SH-SY5Y (cell line): ENCODE measurements around the gene STX3.

ENCODE experiments used
- GATA2 ChIP-seq: IDR thresholded peaks from 2 replicates; pipeline ENCODE4 v1.6.1; 2011; ENCODE audit warnings: mild to moderate bottlenecking, low read depth, low read length
- GATA3 ChIP-seq: IDR thresholded peaks from 2 replicates; pipeline ENCODE4 v1.6.1; 2011; ENCODE audit warnings: low read depth, mild to moderate bottlenecking, low read length, moderate library complexity

Gene STX3

DNA sequence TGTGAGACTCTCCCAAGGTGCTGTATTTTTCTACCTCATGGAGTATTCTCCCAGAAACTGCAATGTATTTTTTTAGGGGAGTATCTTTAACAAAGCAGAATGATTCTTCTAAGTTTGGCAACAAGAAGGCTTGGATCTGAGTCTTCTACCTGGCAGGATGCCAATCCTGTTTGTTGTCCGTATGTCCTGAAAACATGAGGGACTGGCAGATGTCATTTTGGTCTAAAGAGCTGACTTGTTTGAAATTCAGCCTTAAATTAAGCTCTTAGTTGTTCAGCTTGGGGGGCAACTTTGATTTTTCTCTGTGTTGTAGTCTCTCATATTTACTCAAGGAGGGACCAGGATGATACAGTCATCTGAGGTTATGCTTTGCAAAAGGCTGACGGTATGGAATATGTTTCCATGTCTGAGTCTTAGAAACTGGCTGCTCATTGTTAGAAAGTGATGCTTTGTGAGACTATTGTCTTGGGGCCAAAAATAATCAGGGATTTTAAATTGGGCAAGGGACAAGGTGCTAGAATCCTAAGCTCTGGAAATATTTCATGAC, 46.1 kb downstream of the STX3 start:
- no peak for TF ChIP-seq GATA2
- no peak for TF ChIP-seq GATA3

DNA sequence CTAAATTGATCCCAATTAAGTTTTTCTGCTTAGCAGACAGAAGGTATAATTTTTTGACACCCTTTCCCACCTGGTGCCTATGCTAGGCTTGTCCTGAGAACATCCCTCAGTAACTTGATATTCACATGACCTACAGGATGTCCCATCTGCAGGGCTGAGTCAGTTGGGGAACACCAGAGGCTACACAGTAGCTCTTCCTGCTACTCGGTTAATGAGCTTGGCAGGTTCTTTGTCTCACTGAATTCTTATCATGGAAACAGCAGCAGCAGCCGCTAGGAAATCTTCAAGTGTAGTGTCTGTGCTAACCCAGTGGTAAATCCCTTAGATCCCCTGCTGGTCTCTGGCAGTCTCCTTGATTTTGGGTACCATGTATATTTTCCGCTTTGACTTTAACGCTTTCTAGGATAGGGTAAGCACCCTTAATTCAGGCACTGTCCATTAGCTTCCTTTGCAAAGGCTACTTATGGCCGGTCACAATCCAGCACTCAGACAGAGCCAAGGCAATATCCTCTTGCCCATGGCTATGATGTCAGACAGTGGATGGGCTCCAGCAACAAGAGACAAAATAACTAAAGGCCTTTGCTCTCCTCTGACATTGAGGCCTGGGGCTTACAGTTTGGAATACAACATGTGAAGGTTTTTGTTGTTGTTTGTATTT, 46.9 kb downstream of the STX3 start:
- TF ChIP-seq GATA3 = no peak
- TF ChIP-seq GATA2 = no peak

DNA sequence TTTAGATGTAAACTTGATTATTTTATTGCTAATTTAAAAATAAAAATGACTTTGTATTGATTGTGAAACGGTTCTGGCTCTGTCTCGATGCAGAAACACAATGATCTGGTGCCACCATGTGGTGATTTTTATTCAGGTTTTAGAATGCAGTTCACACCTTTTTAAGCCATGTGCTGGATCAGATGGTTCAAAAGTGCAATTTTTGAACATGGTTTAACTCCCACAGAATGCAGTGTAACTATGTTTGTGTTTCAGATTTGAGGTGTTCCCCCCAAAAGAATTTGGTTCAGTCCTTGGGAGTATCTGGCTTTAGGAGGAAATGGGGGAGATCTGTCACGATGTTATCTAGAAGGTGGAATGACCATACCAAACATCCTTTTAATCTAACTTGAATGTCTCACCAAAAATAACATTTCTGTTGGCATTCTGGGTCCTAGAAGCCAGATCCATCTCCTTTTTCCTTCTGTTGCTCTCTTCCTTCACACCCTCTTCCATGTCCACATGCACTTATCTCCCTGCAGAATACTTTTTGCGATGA, 47.5 kb downstream of the STX3 start:
- no peak for TF ChIP-seq GATA3
- TF ChIP-seq GATA2 = no peak

DNA sequence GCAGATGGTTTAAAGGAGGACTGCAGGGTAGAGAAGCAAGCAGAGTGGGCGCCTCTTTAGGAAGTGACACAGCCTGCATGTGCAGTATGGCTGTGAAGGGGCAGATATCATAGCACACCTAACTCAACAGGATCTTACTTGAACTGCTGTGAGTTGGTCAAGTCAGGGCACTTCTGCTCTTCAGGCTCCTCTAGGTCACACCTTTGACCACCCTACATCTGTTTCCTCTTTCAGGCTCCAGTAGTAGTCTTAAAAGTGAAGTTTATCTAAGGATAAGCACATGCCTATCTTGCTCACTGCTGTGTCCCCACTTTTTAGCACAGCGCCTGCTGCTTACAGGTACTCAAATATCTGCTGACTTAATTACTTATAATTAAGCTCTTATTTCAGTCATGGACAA, 48.9 kb downstream of the STX3 start:
- TF ChIP-seq GATA2 (no peak), GATA3 (no peak)

DNA sequence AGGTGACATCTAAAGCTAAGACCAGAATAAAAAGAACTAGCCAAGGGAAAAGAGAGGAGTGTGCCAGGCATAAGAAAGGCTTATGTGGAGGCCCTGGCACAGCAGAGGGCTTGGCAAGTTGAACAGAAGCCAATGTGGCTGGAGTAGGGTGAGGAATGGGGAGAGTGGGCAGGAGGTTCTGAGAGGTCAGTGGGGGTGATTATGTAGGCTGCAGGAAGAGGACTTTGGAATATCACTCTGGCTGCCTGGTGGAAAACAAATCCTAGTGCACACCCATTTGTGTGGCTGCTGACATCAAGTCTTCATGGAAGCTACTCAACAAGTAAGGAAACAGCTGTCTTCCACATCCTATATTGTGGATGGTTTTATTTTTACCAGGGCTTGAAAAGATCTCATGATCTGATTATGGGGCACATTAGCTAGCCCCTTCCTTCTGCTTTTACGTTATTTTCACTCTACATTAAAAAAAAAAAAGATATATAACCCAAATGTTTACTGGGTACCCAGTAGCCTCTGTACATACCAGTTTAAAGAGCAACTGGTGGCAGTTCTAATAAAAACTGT, 52.0 kb downstream of the STX3 start:
- TF ChIP-seq GATA2 (no peak), GATA3 (no peak)

DNA sequence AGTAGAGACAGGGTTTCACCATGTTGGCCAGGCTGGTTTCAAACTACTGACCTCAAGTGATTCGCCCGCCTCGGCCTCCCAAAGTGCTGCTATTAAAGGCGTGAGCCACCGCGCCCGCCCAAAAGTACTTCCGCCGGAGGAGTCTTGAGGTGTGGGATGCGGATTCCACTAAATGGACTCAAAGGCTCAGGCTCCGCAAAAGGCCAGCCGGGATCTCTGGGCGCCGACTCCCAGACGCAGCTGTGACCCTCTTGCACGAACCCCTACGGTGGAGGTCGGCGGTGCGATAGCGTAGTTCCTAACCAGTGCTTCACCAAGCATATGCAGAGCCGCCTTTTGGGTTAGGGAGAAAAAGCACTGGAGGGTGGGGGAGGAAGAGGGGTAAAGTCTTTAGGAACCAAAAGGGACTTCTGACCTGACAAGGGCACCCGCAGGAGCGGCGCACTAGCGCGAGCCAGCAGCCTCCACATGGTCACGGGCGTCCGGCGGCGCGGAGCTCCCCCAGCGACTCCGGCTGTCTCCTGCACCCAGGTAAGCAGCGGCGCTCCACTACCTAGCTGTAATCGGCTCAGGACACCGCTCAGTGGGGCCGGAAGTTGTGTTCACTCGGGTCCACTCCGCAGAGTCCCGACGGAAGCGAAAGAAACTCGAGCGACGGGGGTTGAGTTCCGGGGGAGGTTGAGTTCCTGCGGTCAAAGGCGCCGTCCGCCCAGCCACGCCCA, 55.2 kb downstream of the STX3 start, which contains the start of gene MRPL16:
Gene MRPL16 (minus strand): TSS at position 590 of the 722 bp plus-strand sequence. CDS start 120 bp downstream, at position 470.
- TF ChIP-seq GATA3 = no peak
- TF ChIP-seq GATA2 = no peak

DNA sequence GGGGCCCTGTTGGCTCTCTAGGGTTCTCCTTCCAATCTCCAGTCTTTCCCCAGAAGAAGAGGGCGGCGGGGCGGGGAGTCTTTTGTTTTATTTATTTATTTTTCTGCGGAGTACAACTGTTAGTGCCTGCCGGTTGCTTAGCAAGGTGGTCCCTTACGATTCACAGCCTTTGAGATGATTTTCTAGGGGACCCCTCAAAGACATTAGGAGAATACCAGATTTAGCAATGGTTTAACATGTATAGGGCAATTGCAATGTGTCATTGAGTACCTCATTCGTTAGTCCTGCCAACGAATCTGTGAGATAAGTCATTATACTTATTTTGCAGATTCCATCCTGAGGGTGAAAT, 55.7 kb downstream of the STX3 start:
- no peak for TF ChIP-seq GATA3
- TF ChIP-seq GATA2 = no peak

DNA sequence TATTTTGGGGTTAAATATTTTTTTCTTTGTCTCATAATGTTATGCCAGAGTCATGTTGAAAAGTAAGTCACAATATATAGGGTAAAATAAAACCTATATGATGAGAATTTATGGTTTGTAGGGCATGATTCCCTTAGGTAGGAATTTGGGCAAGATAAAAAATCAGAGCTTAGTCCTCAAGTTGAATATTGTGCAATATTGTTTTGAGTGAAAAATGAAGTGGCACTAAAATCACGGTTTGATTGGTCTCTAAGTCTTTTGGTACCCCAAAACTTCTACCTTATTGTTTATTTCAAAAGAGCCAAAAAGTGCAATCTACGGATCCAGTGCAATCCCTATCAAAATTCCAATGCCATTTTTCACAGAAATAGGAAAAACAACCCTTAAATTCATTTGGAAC, 57.0 kb downstream of the STX3 start:
- TF ChIP-seq GATA2 (no peak), GATA3 (no peak)

DNA sequence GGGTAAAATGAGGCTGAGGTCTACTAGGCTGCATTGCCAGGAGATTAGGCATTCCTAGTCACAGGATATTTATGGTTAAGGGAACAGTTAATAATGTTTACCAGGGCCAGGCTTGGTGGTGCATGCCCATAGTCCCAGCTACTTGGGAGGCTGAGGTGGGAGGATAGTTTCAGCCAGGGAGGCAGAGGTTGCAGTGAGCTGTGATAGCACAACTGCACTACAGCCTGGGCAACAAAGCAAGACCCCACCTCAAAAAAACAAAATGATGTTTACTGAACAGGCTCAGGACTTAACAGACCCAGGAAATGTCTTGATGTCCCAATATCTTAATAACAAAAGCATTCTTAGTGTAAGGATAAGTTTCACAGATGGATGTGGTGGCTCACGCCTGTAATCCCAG, 58.2 kb downstream of the STX3 start:
- TF ChIP-seq GATA2 (no peak), GATA3 (no peak)

DNA sequence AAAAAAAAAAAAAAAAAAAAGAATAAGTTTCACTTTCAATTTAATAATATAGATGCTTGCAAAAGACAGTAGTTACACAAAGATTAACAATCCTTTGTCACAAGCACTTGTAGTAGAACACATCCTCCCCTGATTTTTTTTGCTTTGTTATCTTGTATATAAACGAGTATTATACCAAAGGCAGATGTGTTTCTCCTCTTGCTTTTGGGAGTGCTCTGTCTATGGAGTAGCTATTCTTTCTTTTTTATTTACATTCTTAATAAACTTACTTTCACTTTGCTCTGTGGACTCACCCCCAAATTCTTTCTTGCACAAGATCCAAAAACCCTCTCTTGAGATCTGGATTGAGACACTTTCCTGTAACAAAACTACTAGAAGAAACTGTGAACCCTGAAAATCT, 58.8 kb downstream of the STX3 start:
- no peak for TF ChIP-seq GATA2
- no peak for TF ChIP-seq GATA3

DNA sequence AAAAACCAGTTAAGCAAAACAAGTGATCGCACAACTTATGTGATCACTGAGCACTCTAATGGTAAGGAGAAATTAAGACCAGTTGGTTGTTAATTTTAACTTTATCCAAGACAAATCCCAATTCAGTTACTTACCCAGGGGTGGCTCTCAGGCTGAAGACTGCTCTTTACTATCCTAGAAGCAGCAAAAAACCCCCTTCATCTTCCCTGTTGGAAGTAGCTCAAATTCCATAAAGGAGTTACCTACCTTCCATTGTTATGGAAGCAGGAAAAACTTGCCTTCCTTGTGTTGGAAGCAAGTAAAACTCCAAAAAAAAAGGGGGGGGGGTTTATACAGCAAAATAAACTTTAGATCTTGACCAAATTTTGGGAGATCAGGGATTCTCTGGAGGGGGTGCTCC, 60.6 kb downstream of the STX3 start:
- no peak for TF ChIP-seq GATA3

DNA sequence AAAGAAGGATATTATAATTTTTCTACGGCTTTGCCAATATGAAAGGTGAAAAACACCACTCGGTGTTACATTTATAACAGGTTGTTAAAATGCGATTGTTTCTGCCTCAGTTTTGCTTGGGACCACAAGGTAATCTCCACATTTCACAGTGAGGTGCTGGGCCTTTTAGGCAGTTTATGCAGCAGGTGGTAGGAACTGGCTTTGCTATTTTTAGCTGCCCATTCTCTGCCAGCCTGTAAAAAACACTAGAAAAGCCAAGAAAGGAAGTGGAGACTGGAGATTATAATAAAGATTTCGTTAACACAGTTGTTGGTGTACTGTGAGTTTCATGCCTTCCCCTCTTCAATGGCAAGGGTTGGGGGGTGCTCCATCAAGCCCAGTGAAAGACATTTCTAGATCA, 63.4 kb downstream of the STX3 start:
- TF ChIP-seq GATA3 = no peak
- TF ChIP-seq GATA2 = no peak

DNA sequence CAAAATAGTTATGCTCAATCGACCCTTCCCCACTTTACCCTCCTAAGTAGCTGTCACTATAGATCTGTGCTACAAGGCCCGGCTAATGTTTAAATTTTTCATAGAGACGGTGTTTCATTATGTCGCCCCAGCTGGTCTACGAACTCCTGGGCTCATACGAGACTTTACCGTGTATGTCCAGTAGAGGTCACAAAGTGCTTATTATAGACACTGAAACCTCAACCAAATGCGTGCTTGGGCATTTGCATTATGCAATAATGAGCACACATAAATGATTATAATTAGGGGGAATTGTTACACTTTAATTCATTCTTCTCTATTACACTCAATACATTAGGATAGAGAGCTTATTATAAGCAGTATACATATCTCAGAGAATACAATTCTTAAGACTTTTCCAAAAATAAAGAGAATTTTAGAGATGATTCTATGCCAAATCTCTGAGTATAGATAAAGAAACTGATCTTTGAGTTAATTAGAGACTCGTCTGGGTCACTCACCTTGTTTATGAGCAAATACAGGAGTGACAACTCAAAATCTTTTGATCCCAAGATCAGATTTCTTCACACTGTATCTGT, 67.9 kb downstream of the STX3 start:
- TF ChIP-seq GATA3 (no peak), GATA2 (no peak)

DNA sequence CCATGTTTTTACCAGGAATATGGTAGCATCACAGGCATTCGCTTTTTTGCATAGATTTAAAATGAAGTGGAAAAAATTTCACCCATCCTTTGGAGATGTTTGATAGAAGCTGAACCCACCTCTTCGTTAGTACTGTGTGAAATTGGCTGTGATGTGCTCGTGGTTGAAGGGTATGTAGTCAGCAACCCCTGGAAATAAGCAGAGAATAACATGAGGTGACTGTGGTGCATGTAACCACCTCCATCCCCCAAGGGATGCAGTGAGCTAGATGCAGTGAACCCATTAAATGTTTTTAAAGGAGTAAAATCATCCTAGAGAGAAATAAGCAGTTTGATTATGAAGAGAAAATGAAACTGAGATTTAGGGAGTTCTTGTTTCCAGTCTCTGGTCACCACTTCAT, 74.2 kb downstream of the STX3 start:
- TF ChIP-seq GATA2 (no peak), GATA3 (no peak)
